CD14-positive monocyte (primary cell): ENCODE measurements around the gene WNT7A. TPM values are rescaled to one million over a fixed set of nuclear protein-coding genes. Genes with fewer than 3 reads are reported as not detected.
A peak's percentile ranks its signal among the peaks of the same experiment; 100 is the strongest.

Experiments used
- DNase-seq, 3 donors: peaks; one replicate each; pipeline ENCODE4 v3.0.0-alpha.2; 2011 to 2022
- H2AFZ ChIP-seq: 2 replicates; pipeline ENCODE4 v1.6.0; 2012; ENCODE audit warnings: mild to moderate bottlenecking, low read depth, low read length, inconsistent platforms; ENCODE audit not compliant: insufficient read depth, poor library complexity, severe bottlenecking
- H3K27ac ChIP-seq, 2 donors: 1 replicate in 1 of 2; 2 replicates in 1 of 2; pipeline ENCODE4 v1.5.1; 2012 to 2013; ENCODE audit warnings: low read length in 2 of 2, control low read depth in 1 of 2, inconsistent platforms in 1 of 2, low read depth in 1 of 2, mild to moderate bottlenecking in 1 of 2
- H3K27me3 ChIP-seq, 2 donors: one replicate each; pipeline versions ENCODE4 v1.6.0 to v1.6.1; 2011 to 2013; ENCODE audit warnings: low read length in 2 of 2; ENCODE audit not compliant: control insufficient read depth in 2 of 2, insufficient read depth in 2 of 2
- H3K36me3 ChIP-seq, 2 donors: replicated peaks in 1 of 2; 1 replicate in 1 of 2; 2 replicates in 1 of 2; pipeline versions ENCODE4 v1.5.1 to v1.6.1; 2012 to 2013; ENCODE audit warnings: low read length in 2 of 2, control low read depth in 1 of 2, inconsistent platforms in 1 of 2, mild to moderate bottlenecking in 1 of 2; ENCODE audit not compliant: insufficient read depth in 2 of 2, control insufficient read depth in 1 of 2
- H3K4me1 ChIP-seq, 2 donors: 1 replicate in 1 of 2; 2 replicates in 1 of 2; pipeline versions ENCODE4 v1.5.1 to v1.6.1; 2012 to 2013; ENCODE audit warnings: low read length in 2 of 2, control low read depth in 1 of 2, inconsistent platforms in 1 of 2, mild to moderate bottlenecking in 1 of 2, moderate library complexity in 1 of 2; ENCODE audit not compliant: insufficient read depth in 2 of 2, control insufficient read depth in 1 of 2
- H3K4me2 ChIP-seq: replicated peaks from 2 replicates; pipeline ENCODE3; 2012; ENCODE audit warnings: low read length, moderate library complexity, mild to moderate bottlenecking; ENCODE audit not compliant: poor library complexity, severe bottlenecking; ENCODE audit errors: extremely low read depth
- H3K4me3 ChIP-seq, 3 experiments: fragments of 200-600 bp in 1 of 3; sonication (generic) in 1 of 3; replicated peaks in 1 of 3; 1 replicate in 2 of 3; 2 replicates in 1 of 3; pipeline ENCODE4 v1.5.1; 2011 to 2013; ENCODE audit warnings: low read length in 3 of 3, mild to moderate bottlenecking in 3 of 3, control low read depth in 2 of 3, low read depth in 2 of 3, inconsistent platforms in 1 of 3, moderate library complexity in 1 of 3
- H3K79me2 ChIP-seq: 2 replicates; pipeline ENCODE4 v1.6.0; 2012; ENCODE audit warnings: mild to moderate bottlenecking, control low read depth, inconsistent platforms, low read length, moderate library complexity; ENCODE audit not compliant: insufficient read depth
- H3K9ac ChIP-seq: 2 replicates; pipeline ENCODE4 v1.6.0; 2017; ENCODE audit warnings: low read length, mild to moderate bottlenecking; ENCODE audit not compliant: insufficient read depth, poor library complexity, severe bottlenecking
- H3K9me3 ChIP-seq, 2 donors: replicated peaks in 1 of 2; 1 replicate in 1 of 2; 2 replicates in 1 of 2; pipeline versions ENCODE4 v1.5.1 to v1.6.1; 2012 to 2013; ENCODE audit warnings: low read length in 2 of 2, control low read depth in 1 of 2; ENCODE audit not compliant: control insufficient read depth in 1 of 2, insufficient read depth in 1 of 2
- H4K20me1 ChIP-seq: 2 replicates; pipeline ENCODE4 v1.6.0; 2012; ENCODE audit warnings: mild to moderate bottlenecking, low read length, control low read depth, moderate library complexity; ENCODE audit not compliant: insufficient read depth
- H3K27ac Mint-ChIP-seq, 7 donors: one replicate each; pipeline ENCODE4 v1.8.0; 2020; ENCODE audit warnings: mild to moderate bottlenecking in 7 of 7, mixed read lengths in 7 of 7, moderate library complexity in 6 of 7, inconsistent platforms in 2 of 7
- H3K27me3 Mint-ChIP-seq, 3 donors: one replicate each; pipeline ENCODE4 v1.8.0; 2021 to 2022; ENCODE audit warnings: low read depth in 3 of 3, mild to moderate bottlenecking in 3 of 3, mixed read lengths in 3 of 3, moderate library complexity in 3 of 3, inconsistent platforms in 1 of 3
- H3K36me3 Mint-ChIP-seq, 2 donors: one replicate each; pipeline ENCODE4 v1.8.0; 2020; ENCODE audit warnings: mixed read lengths in 2 of 2, inconsistent platforms in 1 of 2, mild to moderate bottlenecking in 1 of 2
- H3K4me1 Mint-ChIP-seq: one replicate; pipeline ENCODE4 v1.8.0; 2020; ENCODE audit warnings: mild to moderate bottlenecking, mixed read lengths
- H3K4me3 Mint-ChIP-seq, 2 donors: one replicate each; pipeline ENCODE4 v1.8.0; 2020; ENCODE audit warnings: mild to moderate bottlenecking in 2 of 2, mixed read lengths in 2 of 2, moderate library complexity in 1 of 2
- H3K9me3 Mint-ChIP-seq, 7 donors: one replicate each; pipeline ENCODE4 v1.8.0; 2020 to 2022; ENCODE audit warnings: mixed read lengths in 7 of 7, mild to moderate bottlenecking in 6 of 7, moderate library complexity in 6 of 7, inconsistent platforms in 2 of 7
- WGBS: methylation state at CpG from one replicate; pipeline ENCODE4 v1.1.5; 2013; ENCODE audit warnings: missing lambda C conversion rate; ENCODE audit not compliant: insufficient coverage; 5-methylcytosine and 5-hydroxymethylcytosine counted together
- intact Hi-C, 2 donors: fragments of 100-400 bp; cut with micrococcal nuclease; formaldehyde crosslinking; loops; one replicate each; pipeline versions ENCODE4 v1.15.0 to v1.15.1; 2023
- polyA plus RNA-seq, 3 donors: library from polyadenylated mRNA; depleted of rRNA in 1 of 3; unstranded in 2 of 3; stranded (reverse) in 1 of 3; fragments of 300-500 nt in 2 of 3; fragments of >200 nt in 1 of 3; fragmentation: Illumina TruSeq in 2 of 3; gene quantifications; 1 replicate in 2 of 3; 2 replicates in 1 of 3; pipeline ENCODE4 v1.2.3, GENCODE V29; 2012 to 2021
- TF ChIP-seq, protein P1 (sequence below): fragments of 200-600 bp; IDR thresholded peaks from one replicate; pipeline ENCODE4 v1.8.0; 2022; ENCODE audit warnings: antibody characterized with exemption, mild to moderate bottlenecking

Gene WNT7A
- polyA plus RNA-seq, 3 donors: not detected

DNA sequence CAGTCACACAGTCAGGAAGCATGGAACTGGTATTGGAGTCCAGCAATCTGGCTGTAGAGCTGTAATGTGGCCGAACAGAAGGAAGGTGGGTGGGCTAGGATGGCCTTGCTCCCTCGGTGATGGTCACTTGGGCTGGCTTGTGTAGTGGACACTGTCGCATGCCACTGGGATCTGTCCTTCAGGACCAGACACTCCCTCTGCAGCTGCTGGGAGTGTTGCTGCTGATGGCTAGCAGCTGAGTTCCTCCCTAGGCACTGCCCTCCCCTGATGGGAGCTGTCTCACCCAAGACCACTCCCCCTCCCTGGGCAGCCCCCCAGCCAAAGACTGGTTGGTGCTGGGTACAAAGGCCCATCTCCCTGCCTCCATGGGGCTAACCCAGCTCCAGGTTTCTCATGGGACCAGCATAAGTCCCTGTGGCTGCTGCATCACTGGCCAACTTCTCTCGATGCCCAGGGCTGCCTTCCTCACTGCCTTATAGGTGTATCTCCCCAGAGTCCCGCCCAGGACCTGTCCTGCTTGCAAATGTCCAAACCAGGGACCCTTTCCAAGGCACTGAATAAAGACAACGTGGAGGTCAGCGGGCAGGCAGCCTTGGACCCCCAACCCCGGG, 48.4 kb downstream of the WNT7A start:
- H3K27ac Mint-ChIP-seq: peak overlapping the region in 1 of 7 donors; percentile 47

DNA sequence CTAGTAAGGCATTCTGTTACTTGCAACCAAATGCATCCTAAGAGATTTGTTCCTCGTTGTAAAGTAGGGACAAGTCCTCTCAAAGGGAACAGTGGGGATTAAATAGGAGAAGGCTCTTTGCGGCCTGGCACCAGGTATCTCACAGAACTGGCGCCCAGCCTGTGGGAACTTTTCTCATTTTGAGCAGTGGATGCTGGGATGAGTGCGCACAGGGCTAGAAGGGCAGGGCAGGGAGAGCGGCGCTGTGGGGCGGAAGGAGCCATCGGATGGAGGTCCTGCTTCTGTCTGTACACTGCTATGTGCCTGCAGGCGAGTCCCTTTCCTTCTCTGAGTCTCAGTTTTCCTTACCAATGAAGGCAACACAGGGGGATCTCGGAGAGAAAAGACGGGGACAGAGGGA, 50.6 kb downstream of the WNT7A start:
- no peak overlapping the region for H3K4me3 ChIP-seq
- peaks cover 5 to 9% (median 5%) of the 10 kb centered on the region in 3 donors for H3K27me3 Mint-ChIP-seq

More for the DNA sequence above, 48.4 kb downstream of the WNT7A start:
- TF ChIP-seq, protein P1, sequence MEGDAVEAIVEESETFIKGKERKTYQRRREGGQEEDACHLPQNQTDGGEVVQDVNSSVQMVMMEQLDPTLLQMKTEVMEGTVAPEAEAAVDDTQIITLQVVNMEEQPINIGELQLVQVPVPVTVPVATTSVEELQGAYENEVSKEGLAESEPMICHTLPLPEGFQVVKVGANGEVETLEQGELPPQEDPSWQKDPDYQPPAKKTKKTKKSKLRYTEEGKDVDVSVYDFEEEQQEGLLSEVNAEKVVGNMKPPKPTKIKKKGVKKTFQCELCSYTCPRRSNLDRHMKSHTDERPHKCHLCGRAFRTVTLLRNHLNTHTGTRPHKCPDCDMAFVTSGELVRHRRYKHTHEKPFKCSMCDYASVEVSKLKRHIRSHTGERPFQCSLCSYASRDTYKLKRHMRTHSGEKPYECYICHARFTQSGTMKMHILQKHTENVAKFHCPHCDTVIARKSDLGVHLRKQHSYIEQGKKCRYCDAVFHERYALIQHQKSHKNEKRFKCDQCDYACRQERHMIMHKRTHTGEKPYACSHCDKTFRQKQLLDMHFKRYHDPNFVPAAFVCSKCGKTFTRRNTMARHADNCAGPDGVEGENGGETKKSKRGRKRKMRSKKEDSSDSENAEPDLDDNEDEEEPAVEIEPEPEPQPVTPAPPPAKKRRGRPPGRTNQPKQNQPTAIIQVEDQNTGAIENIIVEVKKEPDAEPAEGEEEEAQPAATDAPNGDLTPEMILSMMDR: no peak
- Histone ChIP-seq H3K4me1 (no peaks in the 10 kb centered on the region), H4K20me1 (no peaks in the 10 kb centered on the region), H3K4me2 (no peak overlapping the region), H3K9me3 (peaks cover 0 to 6% of the 10 kb centered on the region in 2 donors), H3K36me3 (no peaks in the 10 kb centered on the region), H3K4me3 (no peak overlapping the region), H3K9ac (no peak overlapping the region), H2AFZ (no peak overlapping the region), H3K27me3 (no peaks in the 10 kb centered on the region), H3K79me2 (no peaks in the 10 kb centered on the region), H3K27ac (no peak overlapping the region)
- Mint-ChIP-seq H3K27me3 (peaks cover 6 to 13% (median 8%) of the 10 kb centered on the region in 3 donors), H3K9me3 (peaks cover 3 to 8% (median 5%) of the 10 kb centered on the region in 7 donors), H3K4me3 (no peak overlapping the region), H3K36me3 (no peaks in the 10 kb centered on the region), H3K4me1 (peaks cover 1% of the 10 kb centered on the region)
- intact Hi-C loops: no loop called here
- WGBS: 96% methylated on average over 7 of the region's 8 CpGs
- DNase-seq: no peak

More for the DNA sequence above, 50.6 kb downstream of the WNT7A start:
- intact Hi-C loops: no loop called here
- Histone ChIP-seq H3K9ac (no peak overlapping the region), H2AFZ (no peak overlapping the region), H4K20me1 (no peaks in the 10 kb centered on the region), H3K9me3 (peaks cover 0 to 6% of the 10 kb centered on the region in 2 donors), H3K4me2 (no peak overlapping the region), H3K27me3 (no peaks in the 10 kb centered on the region), H3K4me1 (no peaks in the 10 kb centered on the region), H3K79me2 (no peaks in the 10 kb centered on the region), H3K36me3 (no peaks in the 10 kb centered on the region), H3K27ac (no peak overlapping the region)
- H3K36me3 Mint-ChIP-seq: no peaks in the 10 kb centered on the region
- no peak overlapping the region for H3K4me3 Mint-ChIP-seq
- DNase-seq: no peak
- H3K4me1 Mint-ChIP-seq: peaks cover 1% of the 10 kb centered on the region
- H3K9me3 Mint-ChIP-seq: peaks cover 3 to 8% (median 5%) of the 10 kb centered on the region in 7 donors
- no peak overlapping the region for H3K27ac Mint-ChIP-seq
- 93% methylated on average over 9 of the region's 11 CpGs for WGBS
- TF ChIP-seq, protein P1: no peak
